Psoas muscle (tissue), 8 donors: ENCODE data around the gene DALRD3. TPM values are rescaled to one million over a fixed set of nuclear protein-coding genes. Genes with fewer than 3 reads are reported as not detected.
A peak's percentile ranks its signal among the peaks of the same experiment; 100 is the strongest.

Experiments
- ATAC-seq, 4 donors: fragments of 200-7000 bp; cut with Tn5 transposase; one replicate each; pipeline ENCODE4 v1.9.1; 2020; ENCODE audit warnings: moderate library complexity in 3 of 4, mild to moderate bottlenecking in 2 of 4
- DNase-seq, 2 donors: peaks; one replicate each; pipeline ENCODE4 v3.0.0-alpha.2; 2020
- H3K27ac ChIP-seq: fragments of 200-600 bp; one replicate; pipeline ENCODE4 v1.8.0; 2022
- H3K27me3 ChIP-seq, 3 donors: fragments of 200-600 bp in 1 of 3; one replicate each; pipeline versions ENCODE4 v1.6.1 to v1.8.0; 2013 to 2022; ENCODE audit warnings: low read length in 2 of 3, mild to moderate bottlenecking in 2 of 3, moderate library complexity in 1 of 3; ENCODE audit not compliant: insufficient read depth in 3 of 3
- H3K36me3 ChIP-seq, 2 donors: fragments of 200-600 bp in 1 of 2; one replicate each; pipeline versions ENCODE4 v1.6.1 to v1.8.0; 2013 to 2022; ENCODE audit warnings: low read depth in 1 of 2, mild to moderate bottlenecking in 1 of 2, moderate library complexity in 1 of 2; ENCODE audit not compliant: insufficient read depth in 1 of 2
- H3K4me1 ChIP-seq: fragments of 200-600 bp; one replicate; pipeline ENCODE4 v1.8.0; 2022
- H3K4me3 ChIP-seq: fragments of 200-600 bp; one replicate; pipeline ENCODE4 v1.8.0; 2022; ENCODE audit warnings: mild to moderate bottlenecking
- H3K9me3 ChIP-seq: fragments of 200-600 bp; one replicate; pipeline ENCODE4 v1.8.0; 2022
- WGBS, 3 donors: extraction: QIAGEN DNeasy Blood & Tissue Kit; methylation state at CpG; one replicate each; pipeline versions ENCODE4 v1.1.6 to v1.1.7; 2013; 5-methylcytosine and 5-hydroxymethylcytosine counted together
- intact Hi-C, 2 donors: fragments of 100-400 bp; cut with DNase I; formaldehyde crosslinking; loops; one replicate each; pipeline versions ENCODE4 v1.11.0 to v1.14.2; 2022
- polyA plus RNA-seq, 3 donors: library from polyadenylated mRNA; stranded (reverse); fragments of 200-250 nt; gene quantifications; one replicate each; pipeline ENCODE4 v1.2.3, GENCODE V29; 2013
- total RNA-seq, 4 donors: library from RNA; stranded (reverse); fragmentation: NEBNext Ultra II Directional in 2 of 4; extraction: Animal tissue kit (Norgen Biotek cat#: 25700) in 2 of 4; gene quantifications; one replicate each; pipeline versions ENCODE4 v1.2.1 to v1.2.4, GENCODE V29; 2021 to 2023
- TF ChIP-seq, protein P1 (sequence below): fragments of 200-600 bp; IDR thresholded peaks from one replicate; pipeline ENCODE4 v1.8.0; 2022; ENCODE audit warnings: antibody characterized with exemption
- donor health status: healthy with polysubstance abuse.
- donor health status: DM: no; HTN: no; CAD: no; lungs with moderate emphysema.
- donor health status: Bipolar disorder and iron deficiency.
- donor health status: healthy.
- donor health status: DM: yes; HTN: yes; CAD: no.
- donor health status: DM: no; HTN: no; CAD: no.
- donor health status: DM: no; HTN: no; CAD: no.
- donor health status: DM: yes; HTN: yes; CAD: no.

The DALRD3 gene
- total and polyA plus RNA-seq, 7 donors: 7.5 to 19.9 (median 10.4) TPM

DNA sequence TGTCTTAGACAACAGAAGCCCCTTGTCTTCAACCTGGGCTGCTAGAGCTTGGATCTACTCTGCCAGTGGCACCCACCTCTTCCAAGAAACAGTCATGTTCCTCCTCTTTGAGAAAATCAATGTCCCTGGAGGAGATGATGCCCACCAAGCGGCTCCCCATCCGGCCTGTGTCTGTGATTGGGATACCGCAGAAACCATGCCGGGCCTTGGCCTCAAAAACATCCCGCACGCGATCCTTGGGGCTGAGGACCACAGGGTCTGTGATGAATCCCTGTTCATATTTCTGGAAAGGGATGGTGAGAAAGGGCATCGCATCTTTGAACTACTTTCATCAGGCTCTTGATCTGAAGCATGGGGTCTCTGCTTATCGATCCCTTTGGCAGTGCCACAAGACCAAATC is 9.3 kb upstream of the DALRD3 start:
- H3K4me1 ChIP-seq: peaks cover 48% of the 10 kb centered on the region

DNA sequence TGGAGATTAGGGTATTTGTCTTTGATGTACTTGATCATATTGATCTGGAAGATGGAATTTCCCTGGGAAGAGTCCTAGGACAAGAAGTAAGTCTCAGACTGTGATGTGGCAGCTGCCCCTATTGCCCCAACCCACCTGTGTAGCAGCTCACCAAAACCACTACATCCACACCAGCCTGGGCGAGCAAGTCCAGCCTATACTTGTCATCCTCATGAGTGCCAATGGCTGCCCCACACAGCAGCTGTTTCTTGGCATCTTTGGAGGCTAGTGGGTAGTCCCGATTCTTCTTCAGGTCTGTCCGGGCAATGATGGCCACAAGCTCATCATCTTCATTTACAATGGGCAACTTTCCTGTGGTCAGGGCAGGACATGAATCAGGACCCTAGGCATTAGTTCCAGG is 8.2 kb upstream of the DALRD3 start:
- DNase-seq (no peak), ATAC-seq (no peak)
- no peaks in the 10 kb centered on the region for H3K27me3 ChIP-seq
- TF ChIP-seq, protein P1, sequence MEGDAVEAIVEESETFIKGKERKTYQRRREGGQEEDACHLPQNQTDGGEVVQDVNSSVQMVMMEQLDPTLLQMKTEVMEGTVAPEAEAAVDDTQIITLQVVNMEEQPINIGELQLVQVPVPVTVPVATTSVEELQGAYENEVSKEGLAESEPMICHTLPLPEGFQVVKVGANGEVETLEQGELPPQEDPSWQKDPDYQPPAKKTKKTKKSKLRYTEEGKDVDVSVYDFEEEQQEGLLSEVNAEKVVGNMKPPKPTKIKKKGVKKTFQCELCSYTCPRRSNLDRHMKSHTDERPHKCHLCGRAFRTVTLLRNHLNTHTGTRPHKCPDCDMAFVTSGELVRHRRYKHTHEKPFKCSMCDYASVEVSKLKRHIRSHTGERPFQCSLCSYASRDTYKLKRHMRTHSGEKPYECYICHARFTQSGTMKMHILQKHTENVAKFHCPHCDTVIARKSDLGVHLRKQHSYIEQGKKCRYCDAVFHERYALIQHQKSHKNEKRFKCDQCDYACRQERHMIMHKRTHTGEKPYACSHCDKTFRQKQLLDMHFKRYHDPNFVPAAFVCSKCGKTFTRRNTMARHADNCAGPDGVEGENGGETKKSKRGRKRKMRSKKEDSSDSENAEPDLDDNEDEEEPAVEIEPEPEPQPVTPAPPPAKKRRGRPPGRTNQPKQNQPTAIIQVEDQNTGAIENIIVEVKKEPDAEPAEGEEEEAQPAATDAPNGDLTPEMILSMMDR: no peak
- peaks cover 7 to 71% of the 10 kb centered on the region in 2 donors for H3K36me3 ChIP-seq
- intact Hi-C loops: no loop called here
- no peak overlapping the region for H3K4me3 ChIP-seq
- no peaks in the 10 kb centered on the region for H3K9me3 ChIP-seq
- 43 to 73% (median 56%) methylated on average over 3 of the region's 3 CpGs for WGBS, 3 donors
- peak overlapping the region; percentile 48 for H3K27ac ChIP-seq
- H3K4me1 ChIP-seq: peaks cover 48% of the 10 kb centered on the region

More for the DNA sequence above, 9.3 kb upstream of the DALRD3 start:
- peak overlapping the region; percentile 89 for H3K4me3 ChIP-seq
- ATAC-seq: no peak
- no peak for DNase-seq
- H3K9me3 ChIP-seq: no peaks in the 10 kb centered on the region
- intact Hi-C loops: no loop called here
- TF ChIP-seq, protein P1: no peak
- H3K27me3 ChIP-seq: no peaks in the 10 kb centered on the region
- 85 to 94% (median 89%) methylated on average over 9 of the region's 9 CpGs for WGBS, 3 donors
- peaks cover 7 to 82% of the 10 kb centered on the region in 2 donors for H3K36me3 ChIP-seq
- H3K27ac ChIP-seq: peak overlapping the region; percentile 93

DNA sequence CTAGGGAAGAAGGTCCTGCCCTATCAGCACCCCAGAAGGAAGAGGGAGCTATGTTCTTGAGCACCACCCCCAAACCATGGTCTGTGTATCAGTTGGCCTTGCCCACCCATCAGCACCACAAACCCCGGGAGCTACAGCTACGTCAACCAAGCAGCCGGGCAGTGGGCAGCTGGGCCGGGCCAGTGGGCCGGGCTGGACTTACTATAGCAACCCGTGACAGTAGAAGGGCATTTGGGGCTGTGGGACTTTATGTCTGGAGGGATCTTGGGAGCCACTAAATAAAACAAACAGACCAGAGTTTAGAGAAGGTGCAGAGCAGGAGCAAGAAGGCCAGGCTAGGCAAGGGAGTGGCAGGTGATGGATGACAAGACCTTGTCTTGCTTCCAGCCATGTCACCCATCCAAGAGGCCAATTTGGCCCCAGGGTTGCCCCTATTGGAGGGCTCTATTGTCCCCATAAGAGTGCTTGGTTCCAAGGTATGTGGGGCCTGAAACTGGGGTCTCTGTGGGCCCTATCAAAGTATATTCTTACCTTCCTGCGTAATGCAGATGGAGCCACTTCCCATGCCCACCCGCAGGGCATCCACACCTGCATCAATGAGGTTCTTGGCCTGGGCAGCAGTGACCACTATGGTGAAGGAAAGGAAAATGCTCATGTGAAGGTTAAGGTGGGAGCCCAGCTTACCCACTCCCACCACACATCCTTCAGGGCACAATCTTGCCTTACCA is 7.6 kb upstream of the DALRD3 start:
- Histone ChIP-seq H3K27ac (peak overlapping the region; percentile 48), H3K27me3 (no peaks in the 10 kb centered on the region), H3K4me3 (no peak overlapping the region), H3K9me3 (no peaks in the 10 kb centered on the region), H3K36me3 (peaks cover 5 to 65% of the 10 kb centered on the region in 2 donors), H3K4me1 (peaks cover 48% of the 10 kb centered on the region)
- ATAC-seq (no peak), DNase-seq (peak in 1 of 2 donors; percentile 48)
- TF ChIP-seq, protein P1: no peak
- intact Hi-C loops: no loop called here
- WGBS, 3 donors: 67 to 87% (median 72%) methylated on average over 8 of the region's 8 CpGs

DNA sequence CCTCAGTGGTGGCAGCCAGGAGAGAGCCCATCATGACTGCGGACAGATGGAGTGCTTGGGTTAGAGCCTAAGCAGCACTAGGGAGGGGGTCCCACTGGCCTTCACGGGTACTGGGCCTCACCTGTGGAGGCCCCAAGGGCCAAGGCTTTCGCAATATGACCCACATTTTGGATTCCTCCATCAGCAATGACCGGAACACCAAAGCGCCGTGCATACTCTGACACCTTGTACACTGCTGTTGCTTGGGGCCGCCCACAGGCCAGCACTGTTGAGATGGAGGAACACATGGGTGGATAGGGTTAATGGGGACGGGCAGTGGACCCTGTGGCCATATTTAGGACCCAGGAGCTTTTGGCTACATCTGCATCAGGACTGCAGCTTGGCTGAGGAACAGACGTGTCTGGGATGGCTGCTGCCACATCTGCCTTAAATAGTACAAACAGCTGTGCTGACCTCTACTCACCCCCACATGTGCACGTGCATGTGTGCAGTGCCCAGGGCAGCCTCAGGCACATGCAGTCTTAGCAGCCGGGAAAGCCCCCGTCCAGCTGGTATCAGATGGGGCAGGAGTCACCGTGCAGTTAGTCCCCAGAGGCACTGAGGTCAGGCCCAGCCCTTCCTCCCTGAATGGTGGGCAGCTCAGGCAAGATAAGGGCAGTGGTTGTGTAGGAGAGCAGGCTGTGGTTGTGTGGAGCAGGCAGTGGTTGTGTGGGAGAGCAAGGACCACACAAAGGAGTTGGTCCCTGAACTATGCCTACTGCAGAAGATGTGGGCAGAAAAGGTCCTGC is 6.8 kb upstream of the DALRD3 start:
- peak in 1 of 2 donors; percentile 50 for DNase-seq
- 45 to 51% (median 46%) methylated on average over 13 of the region's 13 CpGs for whole genome bisulfite sequencing, 3 donors
- no peaks in the 10 kb centered on the region for H3K9me3 ChIP-seq
- peaks cover 52% of the 10 kb centered on the region for H3K4me1 ChIP-seq
- H3K27me3 ChIP-seq: no peaks in the 10 kb centered on the region
- ATAC-seq: no peak
- TF ChIP-seq, protein P1: no peak
- no peak overlapping the region for H3K27ac ChIP-seq
- intact Hi-C loops: no loop called here
- peaks cover 5 to 58% of the 10 kb centered on the region in 2 donors for H3K36me3 ChIP-seq
- no peak overlapping the region for H3K4me3 ChIP-seq
